CD4-positive, alpha-beta T cell treated with Interferon alpha-2 for 1 hour (primary cell): ENCODE results near the gene NKX2-2.
"Not testable (repeated sequence)": the region's sequence is repeated elsewhere in the genome, so short reads cannot be mapped to it uniquely, and the experiment has no call there.

ENCODE experiments used
- DNase-seq, 2 donors: peaks; one replicate each; pipeline ENCODE4 v3.0.0-alpha.2; 2020 to 2022

NKX2-2 gene

DNA sequence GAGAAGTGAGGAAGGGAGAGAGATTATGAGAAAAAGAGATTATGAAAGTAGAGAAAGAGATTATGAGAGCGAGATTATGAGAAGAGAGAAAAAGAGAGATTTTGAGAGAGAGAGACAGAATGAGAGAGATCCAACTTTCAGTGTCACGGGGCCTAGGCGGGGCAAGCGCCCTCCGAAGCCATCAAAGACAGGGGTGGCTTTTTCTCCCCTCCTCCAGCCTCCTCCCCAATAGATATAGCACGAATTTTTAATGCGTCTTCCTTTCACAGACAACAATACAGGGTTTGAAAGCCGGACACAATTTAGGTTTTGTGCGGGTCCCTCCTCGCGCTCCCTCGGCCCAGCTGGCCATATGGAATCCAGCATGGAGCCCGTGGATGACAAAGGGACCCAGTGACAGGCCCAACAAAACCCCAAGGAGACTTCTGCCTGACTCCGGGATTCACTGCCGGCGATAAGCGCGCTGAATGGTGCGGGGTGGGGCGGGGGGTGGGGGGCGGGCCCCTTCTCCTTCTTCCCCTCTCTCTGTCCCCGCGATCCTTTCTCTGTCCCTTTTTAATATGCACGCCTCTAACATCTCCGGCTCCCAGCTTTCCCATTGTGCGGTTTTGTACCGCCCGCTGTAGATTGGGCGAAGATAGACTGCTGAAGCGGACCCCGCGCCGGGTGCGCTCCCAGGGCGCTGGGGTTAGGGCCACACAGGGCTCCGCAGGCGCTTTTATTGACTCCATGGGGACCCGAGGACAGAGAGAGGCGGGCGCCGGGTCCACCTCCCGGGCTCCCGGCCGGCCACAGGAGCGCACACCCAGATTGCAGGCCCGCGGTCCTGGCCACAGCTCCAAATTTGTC, 5.4 kb downstream of the NKX2-2 start:
- no peak for DNase-seq

GRCh38 chr20:21507400-21508229, 6.2 kb downstream of the NKX2-2 start:
- no peak for DNase-seq

GRCh38 chr20:21505810-21506530, 7.9 kb downstream of the NKX2-2 start:
- DNase-seq = peak; percentile 44 to 71

DNA sequence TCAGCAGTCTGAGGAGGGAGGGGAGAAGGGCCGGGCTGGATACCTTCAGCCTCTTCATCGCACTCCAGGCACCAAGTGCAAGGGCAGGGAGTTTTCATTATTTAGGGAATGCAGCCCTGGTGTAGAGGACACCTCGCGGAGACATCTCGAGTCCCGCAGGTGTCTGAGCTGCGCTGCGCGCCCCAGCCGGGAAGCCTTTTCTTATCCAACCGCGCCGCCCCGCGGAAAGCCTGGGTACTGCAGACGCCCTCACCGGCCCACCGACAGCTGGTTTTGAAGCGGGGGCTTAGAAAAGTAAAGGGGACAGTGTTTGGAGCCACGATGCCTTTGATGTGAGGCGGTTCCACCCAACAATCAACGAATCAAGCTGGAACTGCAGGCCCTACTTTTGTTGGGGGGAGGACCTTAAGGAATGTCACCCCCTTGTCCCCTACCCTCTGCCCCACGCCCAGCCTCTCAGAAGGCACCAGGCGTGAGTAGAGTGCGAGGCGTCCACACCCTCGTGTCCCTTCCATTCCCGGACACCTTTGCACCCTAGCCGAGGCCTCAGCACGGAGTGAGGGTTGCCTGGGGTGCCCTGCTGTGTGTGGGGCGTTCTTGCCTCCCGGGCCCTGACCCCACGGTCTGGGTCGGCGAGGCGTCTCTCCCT, 8.6 kb downstream of the NKX2-2 start:
- peak; percentile 63 to 77 for DNase-seq

GRCh38 chr20:21504323-21504722, 9.5 kb downstream of the NKX2-2 start:
- no peak for DNase-seq

GRCh38 chr20:21503345-21503744, 10.5 kb downstream of the NKX2-2 start:
- no peak for DNase-seq

DNA sequence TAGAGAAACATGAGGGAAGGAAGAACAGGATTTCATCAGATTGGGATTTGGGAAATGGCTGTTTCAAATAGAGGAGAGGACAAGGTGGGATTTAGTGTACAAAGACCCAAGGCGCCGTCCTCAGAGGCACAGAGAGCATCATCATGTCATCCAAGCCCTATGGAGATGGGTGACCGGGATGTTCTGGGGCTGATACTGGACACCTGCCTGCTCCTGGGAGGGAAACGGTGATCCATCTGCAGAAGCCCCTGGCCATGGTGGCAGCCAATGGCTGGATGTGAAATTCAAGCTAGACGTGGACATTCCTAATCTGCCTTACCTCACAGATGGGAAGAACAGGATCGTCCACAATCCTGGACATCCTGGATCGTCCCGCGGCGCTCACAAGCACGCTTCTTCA, 12.7 kb downstream of the NKX2-2 start:
- no peak for DNase-seq

DNA sequence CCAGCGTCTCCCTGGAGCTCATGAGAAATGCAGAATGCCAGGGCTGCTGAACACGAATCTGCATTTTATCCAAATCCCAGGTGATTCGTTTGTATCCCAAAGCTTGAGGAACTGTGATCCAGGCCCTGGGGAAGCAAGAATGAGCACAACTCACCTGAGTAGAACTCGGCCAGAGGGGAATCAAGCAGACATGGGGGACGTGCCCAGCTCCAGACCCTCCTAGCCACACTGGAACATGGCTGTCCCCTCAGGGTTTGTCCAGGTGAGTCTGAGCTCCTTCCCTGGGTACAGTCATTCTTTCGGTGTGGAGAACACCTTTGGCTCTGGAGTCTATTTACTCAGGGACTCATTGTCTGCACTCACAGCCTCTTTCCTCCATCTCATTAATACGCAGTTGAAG, 13.3 kb downstream of the NKX2-2 start:
- DNase-seq = no peak

DNA sequence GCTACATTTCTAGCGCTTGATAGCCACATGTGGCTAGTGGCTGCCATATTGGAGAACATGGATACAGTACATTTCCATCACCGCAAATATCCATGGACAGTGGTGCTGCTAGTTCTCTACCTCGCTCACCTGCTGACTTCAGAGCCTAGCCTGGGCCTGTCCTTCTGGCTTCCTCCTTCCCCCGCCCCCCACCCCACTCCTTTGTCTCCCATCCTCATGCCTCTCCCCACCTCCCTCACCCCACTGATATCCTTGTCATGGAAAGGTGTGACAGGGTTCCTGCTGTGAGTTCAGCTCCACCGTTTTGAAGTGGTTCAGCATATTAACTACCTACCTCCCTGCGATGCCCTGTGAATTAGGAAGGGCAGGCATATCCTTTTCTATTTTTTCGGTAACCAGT, 14.2 kb downstream of the NKX2-2 start:
- no peak for DNase-seq

DNA sequence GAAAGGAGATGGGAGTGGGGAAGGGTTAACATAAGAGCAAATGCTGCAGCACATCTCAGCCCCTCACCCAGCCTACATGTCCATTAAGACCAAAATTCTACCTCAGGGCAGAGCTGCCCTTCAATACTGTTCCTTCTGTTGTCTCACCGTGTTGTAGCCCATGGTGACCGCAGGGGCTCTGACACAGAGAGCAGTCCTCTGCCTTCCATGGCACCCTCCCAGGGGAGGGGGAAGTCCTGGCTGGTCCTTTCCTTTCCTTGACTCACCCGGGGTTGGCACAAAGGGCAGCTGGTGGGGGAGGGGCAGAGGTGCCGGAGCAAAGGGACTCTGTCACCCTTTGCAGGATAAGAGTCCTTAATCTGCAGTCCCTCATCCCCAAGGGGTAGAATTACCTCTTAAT, 15.2 kb downstream of the NKX2-2 start:
- DNase-seq = no peak

- no peak for DNase-seq
Measured at GRCh38 chr20:21498195-21498594, 15.7 kb downstream of the NKX2-2 start.

DNA sequence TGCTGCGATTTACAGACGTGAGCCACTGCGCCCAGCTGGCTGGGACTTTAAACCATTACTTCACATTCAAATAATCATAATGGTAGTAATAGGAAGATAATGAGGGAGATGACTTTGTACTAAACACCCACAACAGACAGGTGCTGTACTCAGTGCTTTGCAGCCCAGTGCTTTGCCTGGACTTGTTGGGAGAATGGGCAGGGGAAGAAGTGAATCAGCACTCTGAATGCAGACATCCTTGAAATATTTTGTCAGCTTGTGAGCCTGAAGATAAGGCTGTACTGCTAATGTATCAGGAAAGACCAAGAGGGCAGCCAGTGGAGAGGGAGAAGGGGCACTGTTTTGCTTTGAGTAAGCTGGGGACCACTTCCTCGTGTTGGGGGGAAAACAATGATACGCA, 17.4 kb downstream of the NKX2-2 start:
- no peak for DNase-seq

GRCh38 chr20:21493049-21493448, 20.8 kb downstream of the NKX2-2 start:
- DNase-seq = no peak

DNA sequence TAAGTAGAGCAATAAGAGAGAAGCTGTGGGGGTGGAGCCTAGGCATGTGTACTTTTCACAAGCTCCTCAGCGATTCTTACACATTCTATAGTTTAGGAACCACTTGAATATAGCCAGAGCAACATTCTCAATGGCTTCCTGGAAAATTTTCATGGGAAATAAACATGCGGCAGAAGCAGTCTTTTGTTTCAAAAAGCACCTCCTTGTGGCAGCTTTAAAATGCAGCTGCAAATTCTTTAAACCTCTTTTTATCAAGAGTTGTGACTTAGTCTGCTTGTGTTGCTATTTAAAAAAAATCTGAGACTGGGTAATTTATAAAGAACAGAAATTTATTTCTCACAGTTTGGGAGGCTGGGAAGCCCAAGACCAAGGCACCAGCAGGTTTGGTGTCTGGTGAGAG, 23.8 kb downstream of the NKX2-2 start:
- no peak for DNase-seq

GRCh38 chr20:21480144-21480543, 33.7 kb downstream of the NKX2-2 start:
- not testable (repeated sequence) for DNase-seq

DNA sequence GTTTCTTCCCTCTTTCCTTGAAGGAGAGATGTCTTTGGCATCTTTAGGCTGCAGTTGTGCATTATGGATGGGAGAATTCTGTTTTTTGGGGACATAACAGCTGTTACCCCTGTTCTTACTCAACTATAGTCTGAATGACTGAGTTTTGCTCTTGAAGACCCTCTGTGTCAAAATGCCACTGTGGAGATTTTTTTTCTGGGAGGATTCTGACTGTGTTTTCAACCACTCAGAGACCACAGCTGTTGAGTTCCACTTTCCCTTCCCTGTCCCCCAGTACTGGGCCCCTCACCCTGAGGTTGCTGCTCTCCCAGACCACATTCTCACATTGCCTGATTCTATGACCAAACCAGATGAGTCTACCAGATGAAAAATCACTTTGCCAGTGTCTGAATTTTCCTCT, 48.1 kb downstream of the NKX2-2 start:
- DNase-seq = no peak

DNA sequence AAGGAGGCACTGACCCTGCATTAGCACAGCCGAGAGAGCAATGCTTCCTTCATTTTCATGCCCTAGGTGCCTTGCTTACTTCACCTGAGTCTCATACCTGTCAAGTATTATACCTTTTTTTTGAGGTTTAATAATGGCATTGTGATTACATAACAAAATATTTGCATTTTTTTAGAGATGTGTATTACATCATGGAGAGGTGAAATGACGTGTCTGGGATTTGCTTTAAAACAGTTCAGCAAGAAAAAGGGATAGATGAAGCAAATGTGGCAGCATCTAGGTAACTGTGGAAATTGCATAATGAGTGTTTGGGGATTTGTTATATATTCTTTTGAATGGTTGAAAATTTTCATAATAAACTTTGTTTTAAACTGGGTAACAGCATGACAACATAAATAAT, 48.9 kb downstream of the NKX2-2 start:
- no peak for DNase-seq
